Calu3 (cell line): ENCODE results near the gene TNFSF18. TPM values are rescaled to one million over a fixed set of nuclear protein-coding genes. Genes with fewer than 3 reads are reported as not detected.

Experiments used
- BruUV-seq: library from RNA; stranded (reverse); fragments of 400-500 nt; replicated peaks from 2 replicates; lab custom pipeline; 2021; lab: Mats Ljungman, UMichigan
- CTCF ChIA-PET: fragments of 300-600 bp; sonication (Branson Sonifier 250); formaldehyde crosslinking; loops from one replicate; lab custom pipeline; 2022; ENCODE audit warnings: antibody characterized with exemption; lab: Charles Lee
- DNase-seq: peaks from one replicate; pipeline ENCODE4 v3.0.0; 2022
- H3K27ac Mint-ChIP-seq: one replicate; pipeline ENCODE4 v1.8.0; 2022; ENCODE audit warnings: mixed read lengths; ENCODE audit not compliant: unreplicated experiment
- H3K27me3 Mint-ChIP-seq: one replicate; pipeline ENCODE4 v1.8.0; 2022; ENCODE audit warnings: mixed read lengths; ENCODE audit not compliant: unreplicated experiment
- H3K36me3 Mint-ChIP-seq: one replicate; pipeline ENCODE4 v1.8.0; 2022; ENCODE audit warnings: mild to moderate bottlenecking, moderate library complexity, mixed read lengths; ENCODE audit not compliant: insufficient read depth, unreplicated experiment
- H3K4me1 Mint-ChIP-seq: one replicate; pipeline ENCODE4 v1.8.0; 2022; ENCODE audit warnings: mild to moderate bottlenecking, low read depth, mixed read lengths; ENCODE audit not compliant: unreplicated experiment
- H3K4me3 Mint-ChIP-seq: one replicate; pipeline ENCODE4 v1.8.0; 2022; ENCODE audit warnings: mild to moderate bottlenecking, low read depth, moderate library complexity, mixed read lengths; ENCODE audit not compliant: unreplicated experiment
- H3K9me3 Mint-ChIP-seq: one replicate; pipeline ENCODE4 v1.8.0; 2022; ENCODE audit warnings: low read depth, mixed read lengths; ENCODE audit not compliant: unreplicated experiment
- intact Hi-C: fragments of 100-400 bp; cut with micrococcal nuclease; formaldehyde crosslinking; loops from one replicate; pipeline ENCODE4 v1.10.0; 2022; ENCODE audit not compliant: unreplicated experiment
- total RNA-seq: library from RNA; stranded (reverse); gene quantifications from 2 replicates; pipeline ENCODE4 v1.2.3, GENCODE V29; 2022
- TF ChIP-seq, protein P1 (sequence below): fragments of 200-600 bp; IDR thresholded peaks from one replicate; pipeline ENCODE4 v1.8.0; 2022; ENCODE audit warnings: antibody characterized with exemption; ENCODE audit not compliant: unreplicated experiment

Gene TNFSF18
- total RNA-seq, 1 experiment from 2014 or later = not detected

DNA sequence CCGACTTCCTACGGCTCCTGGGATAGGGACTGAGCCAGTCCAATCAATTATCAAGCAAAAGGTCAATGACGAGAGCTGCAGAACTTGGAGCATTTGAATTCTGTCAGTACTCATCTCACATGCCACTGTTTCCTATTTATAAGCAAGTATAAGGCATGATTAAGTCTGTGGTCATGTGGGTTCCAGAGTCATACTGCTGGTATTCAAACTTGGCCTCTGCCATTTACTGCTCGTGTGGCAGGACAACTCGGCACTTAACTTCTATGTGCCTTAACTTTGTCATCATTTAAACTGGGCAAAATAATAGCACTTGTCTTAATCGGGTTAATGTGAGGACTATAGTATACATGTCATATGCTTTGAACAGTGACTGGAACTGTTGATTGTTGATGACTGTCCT lies 44.9 kb upstream of the TNFSF18 start:
- H3K4me1 Mint-ChIP-seq = peaks cover 19% of the 10 kb centered on the region
- DNase-seq = no peak
- H3K27me3 Mint-ChIP-seq = no peaks in the 10 kb centered on the region
- TF ChIP-seq, protein P1, sequence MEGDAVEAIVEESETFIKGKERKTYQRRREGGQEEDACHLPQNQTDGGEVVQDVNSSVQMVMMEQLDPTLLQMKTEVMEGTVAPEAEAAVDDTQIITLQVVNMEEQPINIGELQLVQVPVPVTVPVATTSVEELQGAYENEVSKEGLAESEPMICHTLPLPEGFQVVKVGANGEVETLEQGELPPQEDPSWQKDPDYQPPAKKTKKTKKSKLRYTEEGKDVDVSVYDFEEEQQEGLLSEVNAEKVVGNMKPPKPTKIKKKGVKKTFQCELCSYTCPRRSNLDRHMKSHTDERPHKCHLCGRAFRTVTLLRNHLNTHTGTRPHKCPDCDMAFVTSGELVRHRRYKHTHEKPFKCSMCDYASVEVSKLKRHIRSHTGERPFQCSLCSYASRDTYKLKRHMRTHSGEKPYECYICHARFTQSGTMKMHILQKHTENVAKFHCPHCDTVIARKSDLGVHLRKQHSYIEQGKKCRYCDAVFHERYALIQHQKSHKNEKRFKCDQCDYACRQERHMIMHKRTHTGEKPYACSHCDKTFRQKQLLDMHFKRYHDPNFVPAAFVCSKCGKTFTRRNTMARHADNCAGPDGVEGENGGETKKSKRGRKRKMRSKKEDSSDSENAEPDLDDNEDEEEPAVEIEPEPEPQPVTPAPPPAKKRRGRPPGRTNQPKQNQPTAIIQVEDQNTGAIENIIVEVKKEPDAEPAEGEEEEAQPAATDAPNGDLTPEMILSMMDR = no peak
- H3K27ac Mint-ChIP-seq = no peak overlapping the region
- CTCF ChIA-PET = no interaction called here
- BruUV-seq = no TSS peak
- H3K4me3 Mint-ChIP-seq = no peak overlapping the region
- intact Hi-C loops = loop anchor here (2.0 kb wide), 1 partner anchor 65 kb away; no protein-coding TSS in a partner anchor
- H3K36me3 Mint-ChIP-seq = no peaks in the 10 kb centered on the region
- peaks cover 4% of the 10 kb centered on the region for H3K9me3 Mint-ChIP-seq

DNA sequence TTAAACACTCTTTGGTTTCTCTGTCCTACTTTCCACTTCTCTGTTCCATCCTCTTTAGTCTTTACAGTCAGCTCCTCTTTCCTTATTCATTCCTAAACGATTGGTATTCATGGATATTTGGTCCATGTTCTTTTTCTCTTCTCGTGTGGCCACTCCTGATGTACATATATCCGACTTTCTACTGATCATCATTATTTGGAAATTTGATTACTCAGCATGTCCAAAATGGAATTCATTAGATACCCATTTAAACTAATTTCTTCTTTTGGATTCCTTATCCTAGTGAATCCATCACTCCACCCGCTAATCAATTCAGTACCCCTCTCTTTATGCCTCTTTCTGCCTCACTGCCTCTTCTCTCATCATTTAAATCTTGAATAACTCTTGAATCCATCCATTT lies 43.8 kb upstream of the TNFSF18 start:
- CTCF ChIA-PET = interaction anchor here (0.9 kb wide), 1 partner anchor 32 kb away, joined by 3 read pairs; no protein-coding TSS in a partner anchor
- intact Hi-C loops = loop anchor here (2.0 kb wide), 1 partner anchor 66 kb away; no protein-coding TSS in a partner anchor
- BruUV-seq = no TSS peak
- H3K36me3 Mint-ChIP-seq = no peaks in the 10 kb centered on the region
- TF ChIP-seq, protein P1 = no peak
- H3K27me3 Mint-ChIP-seq = no peaks in the 10 kb centered on the region
- peaks cover 16% of the 10 kb centered on the region for H3K4me1 Mint-ChIP-seq
- DNase-seq = no peak
- H3K27ac Mint-ChIP-seq = no peak overlapping the region
- no peak overlapping the region for H3K4me3 Mint-ChIP-seq
- H3K9me3 Mint-ChIP-seq = peaks cover 4% of the 10 kb centered on the region

DNA sequence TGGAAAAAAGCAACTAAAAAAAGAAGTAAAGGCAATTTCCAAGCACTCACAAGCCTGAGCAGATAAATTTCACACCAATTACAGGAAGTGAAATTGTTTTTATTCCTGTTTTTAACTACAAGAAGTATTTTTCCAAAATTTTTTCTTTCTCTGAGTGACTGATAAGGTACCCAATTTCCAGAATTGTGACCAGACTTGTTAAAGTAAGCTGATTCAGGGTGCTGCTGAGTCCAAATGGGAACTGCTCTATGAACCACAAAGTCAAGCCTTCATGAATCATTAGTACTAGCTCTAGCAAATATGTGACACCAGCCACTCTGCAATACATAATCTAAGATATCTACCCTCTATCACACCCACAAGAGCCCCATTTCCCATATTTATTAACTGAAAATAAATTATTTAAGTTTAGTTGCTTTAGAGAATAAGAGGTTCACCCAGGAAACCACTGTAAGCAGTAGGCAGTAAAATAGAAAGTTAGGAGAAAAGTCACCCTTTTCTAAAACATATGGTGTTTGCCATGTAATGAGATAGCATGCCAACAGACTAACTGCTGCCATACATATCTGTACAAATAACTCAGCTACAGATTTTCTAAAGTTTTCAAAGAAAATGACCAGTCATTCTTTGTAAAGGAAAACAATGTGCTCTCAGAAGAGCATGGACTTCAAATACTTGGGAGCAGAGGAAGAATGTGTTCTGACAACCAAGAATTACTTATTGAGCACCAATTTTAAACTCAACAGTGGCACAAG lies 43.1 kb upstream of the TNFSF18 start:
- Mint-ChIP-seq H3K36me3 (no peaks in the 10 kb centered on the region), H3K4me3 (no peak overlapping the region), H3K9me3 (peaks cover 4% of the 10 kb centered on the region), H3K27ac (no peak overlapping the region), H3K27me3 (no peaks in the 10 kb centered on the region), H3K4me1 (peaks cover 14% of the 10 kb centered on the region)
- intact Hi-C loops = loop anchor here (2.0 kb wide), 1 partner anchor 67 kb away; no protein-coding TSS in a partner anchor
- BruUV-seq = no TSS peak
- CTCF ChIA-PET = interaction anchor here (0.9 kb wide), 1 partner anchor 32 kb away, joined by 3 read pairs; no protein-coding TSS in a partner anchor
- DNase-seq = no peak
- TF ChIP-seq, protein P1 = no peak

DNA sequence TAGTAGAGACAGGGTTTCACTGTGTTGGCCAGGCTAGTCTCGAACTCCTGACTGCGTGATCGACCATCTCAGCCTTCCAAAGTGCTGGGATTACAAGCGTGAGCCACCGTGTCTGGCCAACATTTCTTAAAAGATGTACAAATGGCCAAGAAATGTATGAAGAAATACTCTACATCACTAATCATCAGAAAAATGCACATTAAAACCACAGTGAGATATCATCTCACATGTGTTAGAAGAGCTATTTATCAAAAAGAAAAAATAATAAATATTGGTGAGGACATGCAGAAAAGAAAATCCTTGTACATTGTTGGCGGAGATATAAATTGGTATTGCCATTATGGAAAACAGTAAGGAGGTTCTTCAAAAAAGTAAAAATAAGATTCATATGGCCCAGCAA lies 33.6 kb upstream of the TNFSF18 start:
- no peak overlapping the region for H3K27ac Mint-ChIP-seq

More for the DNA sequence above, 33.6 kb upstream of the TNFSF18 start:
- Mint-ChIP-seq H3K4me3 (no peak overlapping the region), H3K36me3 (no peaks in the 10 kb centered on the region), H3K27me3 (no peaks in the 10 kb centered on the region), H3K4me1 (no peaks in the 10 kb centered on the region), H3K9me3 (no peaks in the 10 kb centered on the region)
- intact Hi-C loops = no loop called here
- TF ChIP-seq, protein P1 = no peak
- DNase-seq = no peak
- no TSS peak for BruUV-seq
- CTCF ChIA-PET = interaction anchor here (0.6 kb wide), 1 partner anchor 109 kb away, joined by 3 read pairs; no protein-coding TSS in a partner anchor
